Immature natural killer cell (primary cell): Measurements from ENCODE around the gene GLRX3. TPM values are rescaled to one million over a fixed set of nuclear protein-coding genes. Genes with fewer than 3 reads are reported as not detected.

ENCODE experiments used
- DNase-seq, 3 donors: peaks; one replicate each; pipeline ENCODE4 v3.0.0; 2022; ENCODE audit warnings: mixed read lengths in 1 of 3
- H3K27ac Mint-ChIP-seq, 6 donors: one replicate each; pipeline ENCODE4 v1.8.0; 2020; ENCODE audit warnings: mixed read lengths in 6 of 6, mild to moderate bottlenecking in 5 of 6, inconsistent platforms in 4 of 6, moderate library complexity in 3 of 6
- H3K27me3 Mint-ChIP-seq, 3 donors: one replicate each; pipeline ENCODE4 v1.8.0; 2020 to 2021; ENCODE audit warnings: low read depth in 3 of 3, mild to moderate bottlenecking in 3 of 3, mixed read lengths in 3 of 3, moderate library complexity in 3 of 3, inconsistent platforms in 1 of 3
- H3K36me3 Mint-ChIP-seq, 3 donors: one replicate each; pipeline ENCODE4 v1.8.0; 2020; ENCODE audit warnings: mixed read lengths in 3 of 3, inconsistent platforms in 2 of 3, mild to moderate bottlenecking in 2 of 3
- H3K4me1 Mint-ChIP-seq, 2 donors: one replicate each; pipeline ENCODE4 v1.8.0; 2020; ENCODE audit warnings: inconsistent platforms in 2 of 2, mild to moderate bottlenecking in 2 of 2, mixed read lengths in 2 of 2, moderate library complexity in 1 of 2
- H3K4me3 Mint-ChIP-seq, 5 donors: one replicate each; pipeline ENCODE4 v1.8.0; 2020; ENCODE audit warnings: mild to moderate bottlenecking in 5 of 5, mixed read lengths in 5 of 5, inconsistent platforms in 3 of 5, moderate library complexity in 3 of 5
- H3K9me3 Mint-ChIP-seq, 6 donors: one replicate each; pipeline ENCODE4 v1.8.0; 2020; ENCODE audit warnings: mild to moderate bottlenecking in 6 of 6, mixed read lengths in 6 of 6, inconsistent platforms in 4 of 6, moderate library complexity in 3 of 6
- polyA plus RNA-seq, 3 donors: library from polyadenylated mRNA; unstranded; fragments of 300-500 nt; fragmentation: Illumina TruSeq; gene quantifications; one replicate each; pipeline ENCODE4 v1.2.3, GENCODE V29; 2021

Gene GLRX3
- polyA plus RNA-seq, 3 donors from 2014 or later: 83.7 to 139 (median 85.8) TPM

- no peak overlapping the region for H3K27ac Mint-ChIP-seq
- DNase-seq: no peak
- H3K36me3 Mint-ChIP-seq: peaks cover 9 to 17% (median 15%) of the 10 kb centered on the region in 3 donors
- H3K9me3 Mint-ChIP-seq: no peaks in the 10 kb centered on the region
- H3K4me1 Mint-ChIP-seq: peaks cover 24 to 45% of the 10 kb centered on the region in 2 donors
- no peak overlapping the region for H3K4me3 Mint-ChIP-seq
- peaks cover 0 to 3% (median 2%) of the 10 kb centered on the region in 3 donors for H3K27me3 Mint-ChIP-seq
Observed at GRCh38 chr10:130146042-130146441, 9.9 kb downstream of the GLRX3 start.

GRCh38 chr10:130159192-130159794 lies 23.1 kb downstream of the GLRX3 start:
- Mint-ChIP-seq H3K9me3 (no peaks in the 10 kb centered on the region), H3K27ac (no peak overlapping the region), H3K36me3 (peaks cover 15 to 33% (median 21%) of the 10 kb centered on the region in 3 donors), H3K4me1 (peaks cover 15 to 31% of the 10 kb centered on the region in 2 donors), H3K4me3 (no peak overlapping the region), H3K27me3 (no peaks in the 10 kb centered on the region)
- no peak for DNase-seq

GRCh38 chr10:130160775-130161174 lies 24.6 kb downstream of the GLRX3 start:
- H3K36me3 Mint-ChIP-seq: peaks cover 10 to 39% (median 25%) of the 10 kb centered on the region in 3 donors
- no peak overlapping the region for H3K4me3 Mint-ChIP-seq
- no peak for DNase-seq
- no peak overlapping the region for H3K27ac Mint-ChIP-seq
- H3K4me1 Mint-ChIP-seq: peaks cover 11 to 24% of the 10 kb centered on the region in 2 donors
- peaks cover 0 to 2% (median 0%) of the 10 kb centered on the region in 3 donors for H3K27me3 Mint-ChIP-seq
- no peaks in the 10 kb centered on the region for H3K9me3 Mint-ChIP-seq

- H3K36me3 Mint-ChIP-seq: peaks cover 10 to 40% (median 25%) of the 10 kb centered on the region in 3 donors
Observed at GRCh38 chr10:130161331-130161730, 25.1 kb downstream of the GLRX3 start.

GRCh38 chr10:130167193-130167592 lies 31.0 kb downstream of the GLRX3 start:
- peak overlapping the region; percentile 47 to 84 (median 66) for H3K27ac Mint-ChIP-seq
- H3K4me3 Mint-ChIP-seq: peak overlapping the region; percentile 10 to 74 (median 57)
- H3K4me1 Mint-ChIP-seq: peaks cover 56 to 72% of the 10 kb centered on the region in 2 donors
- H3K27me3 Mint-ChIP-seq: peaks cover 0 to 2% (median 2%) of the 10 kb centered on the region in 3 donors
- H3K9me3 Mint-ChIP-seq: no peaks in the 10 kb centered on the region
- peaks cover 6 to 39% (median 33%) of the 10 kb centered on the region in 3 donors for H3K36me3 Mint-ChIP-seq
- peak; percentile 31 to 55 (median 46) for DNase-seq

More at GRCh38 chr10:130161331-130161730, 25.1 kb downstream of the GLRX3 start:
- no peak overlapping the region for H3K4me3 Mint-ChIP-seq
- H3K27ac Mint-ChIP-seq: peak overlapping the region in 2 of 6 donors; percentile 19 to 52
- H3K27me3 Mint-ChIP-seq: peaks cover 0 to 2% (median 0%) of the 10 kb centered on the region in 3 donors
- no peak for DNase-seq
- H3K9me3 Mint-ChIP-seq: no peaks in the 10 kb centered on the region
- peaks cover 16 to 27% of the 10 kb centered on the region in 2 donors for H3K4me1 Mint-ChIP-seq

- Mint-ChIP-seq H3K27me3 (peaks cover 0 to 2% (median 2%) of the 10 kb centered on the region in 3 donors), H3K9me3 (no peaks in the 10 kb centered on the region), H3K4me1 (peaks cover 56 to 73% of the 10 kb centered on the region in 2 donors), H3K27ac (peak overlapping the region in 4 of 6 donors; percentile 58 to 84 (median 66)), H3K4me3 (peak overlapping the region in 4 of 5 donors; percentile 57 to 74 (median 62)), H3K36me3 (peaks cover 4 to 34% (median 32%) of the 10 kb centered on the region in 3 donors)
- peak in 1 of 3 donors; percentile 21 for DNase-seq
Observed at GRCh38 chr10:130167707-130168106, 31.5 kb downstream of the GLRX3 start.

GRCh38 chr10:130169136-130169859 lies 33.1 kb downstream of the GLRX3 start:
- DNase-seq: no peak
- H3K27me3 Mint-ChIP-seq: peaks cover 0 to 2% (median 2%) of the 10 kb centered on the region in 3 donors
- peak overlapping the region in 3 of 5 donors; percentile 18 to 40 (median 18) for H3K4me3 Mint-ChIP-seq
- peaks cover 13 to 43% (median 34%) of the 10 kb centered on the region in 3 donors for H3K36me3 Mint-ChIP-seq
- no peak overlapping the region for H3K27ac Mint-ChIP-seq
- no peaks in the 10 kb centered on the region for H3K9me3 Mint-ChIP-seq
- peaks cover 59 to 77% of the 10 kb centered on the region in 2 donors for H3K4me1 Mint-ChIP-seq

- peak overlapping the region in 5 of 6 donors; percentile 2 to 87 (median 66) for H3K27ac Mint-ChIP-seq
- H3K36me3 Mint-ChIP-seq: peaks cover 27 to 44% (median 31%) of the 10 kb centered on the region in 3 donors
- peak; percentile 43 to 59 (median 49) for DNase-seq
- H3K9me3 Mint-ChIP-seq: no peaks in the 10 kb centered on the region
- peaks cover 0 to 2% (median 0%) of the 10 kb centered on the region in 3 donors for H3K27me3 Mint-ChIP-seq
- H3K4me1 Mint-ChIP-seq: peaks cover 49 to 65% of the 10 kb centered on the region in 2 donors
- peak overlapping the region; percentile 2 to 71 (median 59) for H3K4me3 Mint-ChIP-seq
Observed at GRCh38 chr10:130171196-130171595, 35.0 kb downstream of the GLRX3 start.

- Mint-ChIP-seq H3K27me3 (peaks cover 0 to 2% (median 0%) of the 10 kb centered on the region in 3 donors), H3K36me3 (peaks cover 23 to 50% (median 24%) of the 10 kb centered on the region in 3 donors), H3K9me3 (no peaks in the 10 kb centered on the region), H3K4me1 (peaks cover 27 to 34% of the 10 kb centered on the region in 2 donors), H3K4me3 (no peak overlapping the region), H3K27ac (peak overlapping the region in 1 of 6 donors; percentile 3)
- DNase-seq: no peak
Observed at GRCh38 chr10:130174328-130174727, 38.1 kb downstream of the GLRX3 start.

- H3K4me1 Mint-ChIP-seq: peaks cover 21 to 26% of the 10 kb centered on the region in 2 donors
- no peaks in the 10 kb centered on the region for H3K9me3 Mint-ChIP-seq
- H3K4me3 Mint-ChIP-seq: no peak overlapping the region
- no peak overlapping the region for H3K27ac Mint-ChIP-seq
- H3K36me3 Mint-ChIP-seq: peaks cover 19 to 45% (median 23%) of the 10 kb centered on the region in 3 donors
- DNase-seq: no peak
- peaks cover 0 to 2% (median 0%) of the 10 kb centered on the region in 3 donors for H3K27me3 Mint-ChIP-seq
Observed at GRCh38 chr10:130175074-130175473, 38.9 kb downstream of the GLRX3 start.

GRCh38 chr10:130177250-130177649 lies 41.1 kb downstream of the GLRX3 start:
- Mint-ChIP-seq H3K27me3 (no peaks in the 10 kb centered on the region), H3K27ac (peak overlapping the region in 1 of 6 donors; percentile 48), H3K36me3 (peaks cover 20 to 55% (median 27%) of the 10 kb centered on the region in 3 donors), H3K9me3 (no peaks in the 10 kb centered on the region), H3K4me1 (peaks cover 5 to 17% of the 10 kb centered on the region in 2 donors), H3K4me3 (no peak overlapping the region)
- no peak for DNase-seq

- Mint-ChIP-seq H3K4me1 (peaks cover 2 to 12% of the 10 kb centered on the region in 2 donors), H3K4me3 (no peak overlapping the region), H3K36me3 (peaks cover 15 to 43% (median 20%) of the 10 kb centered on the region in 3 donors), H3K9me3 (no peaks in the 10 kb centered on the region), H3K27me3 (no peaks in the 10 kb centered on the region), H3K27ac (peak overlapping the region in 1 of 6 donors; percentile 12)
- peak in 2 of 3 donors; percentile 22 for DNase-seq
Observed at GRCh38 chr10:130179640-130180039, 43.4 kb downstream of the GLRX3 start.

- no peak overlapping the region for H3K4me3 Mint-ChIP-seq
- peak overlapping the region in 3 of 6 donors; percentile 36 to 48 (median 40) for H3K27ac Mint-ChIP-seq
- no peaks in the 10 kb centered on the region for H3K9me3 Mint-ChIP-seq
- H3K27me3 Mint-ChIP-seq: no peaks in the 10 kb centered on the region
- DNase-seq: no peak
- H3K4me1 Mint-ChIP-seq: peaks cover 2 to 12% of the 10 kb centered on the region in 2 donors
- peaks cover 17 to 43% (median 18%) of the 10 kb centered on the region in 3 donors for H3K36me3 Mint-ChIP-seq
Observed at GRCh38 chr10:130180416-130180815, 44.2 kb downstream of the GLRX3 start.
